Dendritic cell treated with granulocyte-macrophage colony-stimulating factor and Interleukin-4, amounts not matched to agents 40 ng/mL and 50 ng/mL, for 4 days (primary cell): Measurements from ENCODE around the gene PWWP3B.

ENCODE experiments used
- H3K27ac Mint-ChIP-seq: one replicate; pipeline ENCODE4 v1.8.0; 2022; ENCODE audit warnings: mild to moderate bottlenecking, mixed read lengths
- H3K27me3 Mint-ChIP-seq: one replicate; pipeline ENCODE4 v1.8.0; 2022; ENCODE audit warnings: mild to moderate bottlenecking, mixed read lengths
- H3K36me3 Mint-ChIP-seq: one replicate; pipeline ENCODE4 v1.8.0; 2022; ENCODE audit warnings: low read depth, mixed read lengths
- H3K4me1 Mint-ChIP-seq: one replicate; pipeline ENCODE4 v1.8.0; 2022; ENCODE audit warnings: low read depth, mixed read lengths
- H3K4me3 Mint-ChIP-seq: one replicate; pipeline ENCODE4 v1.8.0; 2022; ENCODE audit warnings: mild to moderate bottlenecking, moderate library complexity, mixed read lengths
- H3K9me3 Mint-ChIP-seq: one replicate; pipeline ENCODE4 v1.8.0; 2022; ENCODE audit warnings: mixed read lengths
- intact Hi-C: fragments of 100-400 bp; cut with micrococcal nuclease; formaldehyde crosslinking; loops from one replicate; pipeline ENCODE4 v1.15.0; 2022

Gene PWWP3B

GRCh38 chrX:106208154-106208553 is 40.0 kb downstream of the PWWP3B start:
- H3K27me3 Mint-ChIP-seq: no peaks in the 10 kb centered on the region
- no peaks in the 10 kb centered on the region for H3K36me3 Mint-ChIP-seq
- no peak overlapping the region for H3K27ac Mint-ChIP-seq
- no peaks in the 10 kb centered on the region for H3K4me1 Mint-ChIP-seq
- no peak overlapping the region for H3K4me3 Mint-ChIP-seq
- intact Hi-C loops: no loop called here
- H3K9me3 Mint-ChIP-seq: peaks cover 6% of the 10 kb centered on the region
